Measurements from ENCODE around the gene CAMTA1.

CAMTA1 gene

DNA sequence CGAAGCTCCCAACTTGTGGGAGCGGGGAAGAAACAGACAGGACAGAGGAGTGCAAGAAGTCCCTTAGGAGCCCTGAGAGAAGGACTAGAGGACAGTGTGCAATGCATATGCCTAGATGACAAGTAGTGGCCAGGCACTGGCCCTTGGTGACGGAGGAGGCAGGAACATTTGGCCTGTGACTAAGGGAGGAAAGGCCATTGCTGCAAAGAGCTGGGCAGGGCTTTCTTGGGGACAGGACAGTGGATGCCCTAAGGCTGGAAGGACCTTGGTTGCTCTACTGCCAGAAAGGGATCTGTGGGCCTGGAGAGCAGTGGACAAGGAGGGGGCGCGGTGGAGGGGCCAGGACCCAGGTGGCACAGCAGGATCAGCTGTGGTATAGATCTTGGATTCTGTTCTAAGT is 481.3 kb downstream of the CAMTA1 start:
- DNase-seq: no peak

DNA sequence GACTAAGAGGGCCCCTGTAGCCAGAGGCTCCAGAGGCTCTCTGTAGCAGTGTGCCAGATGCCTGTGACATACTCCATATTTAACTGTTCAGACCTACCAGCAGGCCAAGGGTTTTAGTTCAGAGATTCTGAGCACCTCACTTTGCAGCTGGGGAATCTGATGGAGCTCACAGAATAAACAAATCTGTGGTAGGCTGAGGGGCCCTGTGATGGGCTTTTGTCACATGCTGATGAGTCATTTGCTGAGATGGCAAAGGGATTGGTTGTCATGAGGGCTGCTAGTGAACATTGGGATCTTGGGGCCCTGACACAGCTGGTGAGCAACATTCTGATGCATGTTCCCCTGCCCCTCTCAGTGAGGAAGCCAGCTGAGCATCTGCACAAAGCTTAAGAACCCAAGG is 482.2 kb downstream of the CAMTA1 start:
- no peak for DNase-seq

DNA sequence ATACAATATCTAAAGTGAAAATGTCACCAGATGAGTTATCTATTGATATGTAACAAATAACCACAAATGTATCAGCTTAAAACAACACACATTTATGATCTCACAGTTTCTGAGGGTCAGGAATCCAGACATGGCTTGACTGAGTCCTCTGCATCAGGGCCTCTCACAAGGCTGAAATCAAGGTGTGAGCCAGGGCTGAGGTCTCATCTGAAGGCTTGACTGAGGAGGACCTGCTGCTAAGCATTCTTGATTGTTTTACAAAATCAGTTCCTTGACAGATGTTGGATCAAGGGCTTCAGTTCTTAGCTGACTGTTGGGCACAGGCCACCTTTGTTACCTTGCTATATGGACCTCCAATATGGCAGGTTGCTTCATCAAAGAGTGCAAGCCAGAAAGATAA is 483.7 kb downstream of the CAMTA1 start:
- DNase-seq: no peak

DNA sequence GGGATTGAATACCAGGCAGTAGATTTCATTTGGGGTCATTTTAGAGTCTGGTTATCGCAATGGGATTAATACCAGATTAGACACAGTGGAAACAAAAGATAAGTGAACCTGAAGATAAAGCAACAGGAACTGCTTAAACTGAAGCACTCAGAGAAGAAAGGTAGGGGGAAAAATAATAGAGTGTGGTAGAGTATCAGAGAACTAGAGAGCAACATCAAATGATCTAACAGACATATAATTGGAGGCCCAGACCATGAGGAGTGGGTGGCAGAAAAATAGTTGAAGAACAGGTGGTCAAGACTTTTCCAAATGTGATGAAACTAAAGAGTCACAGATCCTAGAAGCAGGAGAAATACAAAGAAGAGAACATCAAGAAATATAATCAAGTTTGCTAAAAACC is 484.3 kb downstream of the CAMTA1 start:
- DNase-seq: no peak

DNA sequence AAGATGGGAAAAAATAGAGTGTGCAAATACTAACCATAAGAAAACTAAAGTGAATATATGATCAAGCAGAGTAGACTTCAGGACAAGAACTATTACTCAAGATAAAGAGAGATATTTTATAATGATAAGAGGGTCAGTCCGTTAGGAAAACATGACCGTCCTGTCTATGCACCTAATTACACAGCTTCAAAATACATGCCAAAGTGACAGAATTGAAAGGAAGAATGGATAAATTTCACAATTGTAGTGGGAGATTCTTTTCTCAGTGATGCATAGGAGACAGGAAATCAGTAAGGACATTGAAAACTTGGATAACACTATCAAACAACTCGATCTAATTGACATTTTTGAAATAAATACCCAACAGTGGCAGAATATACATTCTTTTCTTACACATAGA is 489.0 kb downstream of the CAMTA1 start:
- no peak for DNase-seq

DNA sequence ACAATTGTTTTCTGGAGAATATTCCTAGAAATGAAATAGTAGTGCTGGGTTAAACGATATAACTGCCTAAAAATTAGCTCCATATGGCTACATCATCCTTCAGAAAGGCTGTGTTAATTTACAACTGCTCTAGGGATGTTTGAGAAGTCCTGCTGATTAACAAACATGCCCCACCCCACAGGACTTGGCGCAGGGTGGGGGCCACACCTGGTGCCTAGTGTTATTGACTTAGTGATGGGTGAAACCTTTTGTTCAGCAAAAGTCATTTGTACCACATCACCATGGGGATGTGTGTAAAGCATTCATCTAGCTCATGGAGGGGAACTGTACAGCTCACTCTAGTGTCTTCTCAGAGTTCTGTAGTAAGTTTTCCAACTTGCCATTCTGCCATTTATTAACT is 492.8 kb downstream of the CAMTA1 start:
- DNase-seq: no peak

DNA sequence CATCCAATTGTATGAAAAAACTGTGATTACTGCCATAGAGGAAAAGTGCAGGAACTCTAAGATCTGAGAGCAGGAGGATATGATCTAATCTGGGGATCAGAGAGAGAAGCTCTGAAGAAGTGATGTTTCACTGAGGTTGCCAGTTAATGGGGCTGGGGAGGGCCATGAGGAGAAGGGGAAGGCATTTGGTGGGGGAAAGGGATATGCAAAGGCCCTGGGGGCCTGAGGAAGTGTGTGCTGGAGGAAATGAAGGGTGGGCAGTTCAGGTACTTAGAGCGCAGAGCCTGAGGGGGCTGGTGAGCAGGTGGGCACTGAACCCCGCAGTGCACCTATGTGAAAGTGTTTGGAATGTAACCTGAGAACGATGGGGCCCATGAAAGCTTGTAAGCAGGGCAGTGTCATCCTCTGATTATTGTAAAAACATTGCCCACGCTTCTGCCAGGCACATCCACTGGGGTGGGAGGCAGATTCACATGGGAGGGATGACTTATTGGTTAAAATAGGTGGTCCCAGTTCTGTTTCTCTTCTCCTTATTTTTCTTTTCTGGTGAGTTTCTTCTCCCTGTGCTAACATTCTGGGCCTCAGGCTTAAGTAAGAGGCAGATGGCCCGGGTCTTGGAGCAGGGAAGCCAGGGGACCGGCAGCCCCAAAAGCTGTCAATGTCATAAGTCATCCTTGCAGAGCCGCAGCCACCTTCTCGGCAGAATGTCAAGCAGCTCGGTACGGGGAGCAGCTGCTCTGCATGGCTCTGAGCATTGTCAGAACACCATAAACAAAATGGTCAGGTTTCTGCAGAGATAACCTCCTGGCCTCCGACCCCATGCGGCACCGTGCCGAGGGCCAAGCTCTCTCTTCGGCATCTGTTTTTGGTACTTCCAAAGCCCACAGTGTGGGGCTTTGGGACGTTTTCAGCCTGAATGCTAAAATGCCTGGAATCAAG is 493.8 kb downstream of the CAMTA1 start:
- no peak for DNase-seq

DNA sequence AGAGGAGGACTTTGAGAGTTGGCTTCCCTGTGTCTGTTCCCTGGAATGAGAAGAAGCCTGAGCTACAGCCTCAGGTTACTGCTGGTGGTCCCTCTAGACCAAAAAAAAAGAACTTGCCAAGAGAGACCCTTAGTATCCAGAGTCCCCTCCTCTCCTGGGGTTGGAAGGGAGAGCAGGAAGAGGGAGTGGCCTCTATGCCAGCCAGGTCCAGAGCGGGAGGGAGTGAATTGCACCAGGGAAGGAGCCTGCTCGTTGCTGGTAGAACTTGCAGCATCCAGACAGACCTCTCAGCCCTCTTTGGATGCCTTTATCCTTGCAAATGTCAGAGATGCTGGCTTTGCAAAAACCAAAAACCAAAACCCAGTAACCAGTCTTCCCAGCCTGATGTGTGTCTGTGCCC is 494.5 kb downstream of the CAMTA1 start:
- DNase-seq: no peak

DNA sequence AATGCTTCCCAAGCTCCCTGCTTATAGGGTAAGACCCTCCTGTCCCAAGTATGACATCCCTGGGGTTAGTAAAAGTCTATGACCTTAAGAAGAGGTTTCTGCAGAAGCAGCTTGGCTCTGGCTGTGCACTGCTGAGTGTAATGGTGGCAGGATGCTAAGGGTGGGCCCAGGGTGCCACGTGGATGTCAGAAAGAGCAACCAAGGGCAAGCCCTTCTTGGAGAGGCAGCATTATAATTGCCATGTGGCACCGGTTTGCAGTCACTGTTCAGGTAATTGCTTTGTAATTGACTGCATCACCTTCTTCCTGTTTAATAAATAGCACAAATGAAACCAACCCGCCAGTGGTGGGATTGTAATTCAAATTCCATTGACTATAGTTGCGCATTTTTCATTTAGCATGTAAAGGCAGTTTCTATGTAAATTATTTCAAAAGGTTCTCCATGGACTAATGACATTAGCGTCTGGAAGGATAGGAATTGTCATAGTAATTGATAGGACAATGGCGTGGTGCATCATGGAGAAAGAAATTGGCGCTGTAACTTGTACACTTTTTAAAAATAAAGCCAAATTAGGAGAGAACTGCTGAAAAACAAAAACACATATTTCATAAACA is 495.2 kb downstream of the CAMTA1 start:
- no peak for DNase-seq

DNA sequence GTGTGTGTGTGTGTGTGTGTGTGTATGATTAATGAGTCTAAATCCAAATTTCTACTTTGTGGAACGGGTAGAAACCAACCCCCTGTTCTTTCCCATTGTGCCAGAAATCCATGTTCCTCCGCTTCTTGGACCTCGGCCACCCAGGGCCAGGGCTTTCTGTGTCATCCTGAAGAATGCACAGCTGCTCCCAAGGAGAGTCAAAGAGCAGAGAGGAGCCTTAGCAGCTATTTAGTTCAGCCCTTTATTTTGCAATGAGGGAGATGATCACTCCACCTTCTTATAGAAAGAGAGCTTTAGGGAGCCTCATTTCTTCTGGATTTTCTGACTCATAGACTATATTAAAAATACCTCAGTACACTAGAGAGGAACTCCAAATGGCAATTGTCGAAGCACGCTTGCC is 496.6 kb downstream of the CAMTA1 start:
- no peak for DNase-seq

DNA sequence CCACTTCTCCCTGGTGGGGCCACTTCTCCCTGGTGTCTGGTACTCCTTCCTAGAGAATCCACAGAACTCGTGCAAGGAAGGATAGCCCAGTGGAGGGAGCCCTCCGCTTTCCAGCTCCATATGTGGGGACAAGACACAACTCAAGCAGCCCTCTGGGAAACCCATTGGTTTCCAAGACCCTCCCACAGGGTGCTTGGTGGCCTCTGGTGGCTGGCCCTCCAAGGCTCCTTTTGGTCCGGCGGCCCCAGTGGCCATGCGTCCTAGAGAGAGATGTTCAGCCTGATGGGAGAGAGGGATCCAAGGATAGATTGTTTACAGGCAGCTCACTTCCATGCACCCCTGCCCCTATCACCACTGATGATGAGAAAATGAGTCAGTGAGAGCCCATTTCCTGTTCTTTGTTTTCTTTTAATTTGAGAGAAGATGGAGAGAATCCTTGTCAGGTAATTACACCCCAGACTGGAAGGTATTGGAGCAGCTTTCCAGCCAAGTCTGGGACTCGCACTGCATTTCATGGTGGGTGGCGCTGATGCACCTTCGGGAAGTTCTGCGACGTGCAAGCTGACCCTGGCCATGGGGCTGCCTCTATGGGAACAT is 499.7 kb downstream of the CAMTA1 start:
- DNase-seq: no peak

DNA sequence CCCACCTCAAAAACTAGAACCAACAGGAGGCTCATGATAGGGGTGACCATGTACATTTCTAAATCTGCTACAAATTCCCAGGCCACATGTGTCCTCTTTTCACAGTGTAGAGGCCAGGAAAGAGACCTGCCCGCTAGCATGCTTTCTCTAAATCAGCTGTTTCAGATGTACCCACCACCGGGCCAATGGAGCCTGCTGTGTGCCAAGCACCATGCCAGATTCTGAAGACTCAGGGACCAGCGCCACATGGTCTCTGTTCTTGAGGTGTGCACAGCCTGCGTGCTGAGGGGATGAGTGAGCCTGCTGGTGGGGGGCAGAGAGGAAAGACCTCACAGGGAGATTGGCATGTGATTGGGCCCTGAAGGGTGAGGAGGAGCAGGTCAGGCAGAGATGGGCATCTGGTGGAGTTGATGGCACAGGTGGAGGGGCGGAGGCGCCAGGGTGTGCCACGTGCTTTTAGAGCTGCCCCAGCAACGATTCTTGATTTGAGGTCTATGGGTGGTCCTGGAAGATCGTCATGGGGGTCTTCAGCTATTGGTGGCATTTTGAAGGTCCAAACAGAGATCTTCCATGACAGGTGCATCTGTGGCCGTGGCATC is 500.7 kb downstream of the CAMTA1 start:
- DNase-seq: no peak

DNA sequence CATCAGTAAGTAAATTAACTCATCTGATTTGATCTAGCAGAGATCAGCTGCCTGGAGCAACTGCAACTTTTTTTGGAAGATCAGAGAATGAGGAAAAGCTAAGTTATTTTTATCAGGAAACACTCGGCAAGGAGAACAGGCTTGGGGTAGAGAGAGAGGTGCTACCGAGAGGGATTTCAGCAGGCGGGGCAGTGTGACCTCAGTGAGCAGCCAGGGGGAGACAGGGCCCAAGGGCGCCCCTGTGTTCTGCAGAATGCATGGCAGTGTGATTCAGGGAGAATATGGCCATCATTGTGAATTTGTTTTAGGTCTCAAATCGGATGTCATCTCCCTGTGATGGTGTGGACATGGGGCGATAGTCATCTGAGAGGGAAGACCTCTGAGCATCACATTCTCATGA is 501.8 kb downstream of the CAMTA1 start:
- DNase-seq: no peak

DNA sequence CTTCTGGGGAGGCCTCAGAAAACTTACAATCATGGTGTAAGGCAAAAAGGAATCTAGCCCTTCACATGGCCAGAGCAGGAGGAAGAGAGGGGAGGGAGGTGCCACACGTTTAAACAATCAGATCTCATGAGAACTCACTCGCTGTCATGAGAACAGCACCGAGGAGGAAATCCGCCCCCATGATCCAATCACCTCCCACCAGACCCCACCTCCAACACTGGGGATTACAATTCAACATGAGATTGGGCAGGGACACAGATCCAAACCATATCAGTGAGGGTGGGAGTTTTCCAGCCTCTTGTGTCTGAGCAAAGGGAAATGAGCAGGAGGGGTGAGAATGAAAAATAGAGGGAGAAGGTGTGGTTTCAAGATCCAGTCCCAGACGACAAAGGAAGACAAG is 503.7 kb downstream of the CAMTA1 start:
- no peak for DNase-seq

DNA sequence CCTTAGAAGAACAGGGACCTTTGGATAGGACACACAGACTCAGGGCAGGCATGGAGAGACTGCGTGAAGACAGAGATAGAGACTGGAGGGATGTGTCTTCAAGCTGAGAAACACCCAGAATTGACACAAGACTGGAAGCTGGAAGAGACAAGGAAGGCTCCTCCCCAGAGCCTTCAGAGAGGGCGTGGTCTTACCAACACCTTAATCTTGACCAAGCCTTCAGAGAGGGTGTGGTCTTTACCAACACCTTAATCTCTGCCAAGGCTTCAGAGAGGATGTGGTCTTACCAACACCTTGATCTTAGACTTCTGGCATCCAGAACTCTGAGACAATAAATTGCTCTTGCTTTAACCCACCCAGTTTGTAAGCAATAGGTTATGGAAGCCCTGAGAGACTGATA is 504.4 kb downstream of the CAMTA1 start:
- DNase-seq: no peak

DNA sequence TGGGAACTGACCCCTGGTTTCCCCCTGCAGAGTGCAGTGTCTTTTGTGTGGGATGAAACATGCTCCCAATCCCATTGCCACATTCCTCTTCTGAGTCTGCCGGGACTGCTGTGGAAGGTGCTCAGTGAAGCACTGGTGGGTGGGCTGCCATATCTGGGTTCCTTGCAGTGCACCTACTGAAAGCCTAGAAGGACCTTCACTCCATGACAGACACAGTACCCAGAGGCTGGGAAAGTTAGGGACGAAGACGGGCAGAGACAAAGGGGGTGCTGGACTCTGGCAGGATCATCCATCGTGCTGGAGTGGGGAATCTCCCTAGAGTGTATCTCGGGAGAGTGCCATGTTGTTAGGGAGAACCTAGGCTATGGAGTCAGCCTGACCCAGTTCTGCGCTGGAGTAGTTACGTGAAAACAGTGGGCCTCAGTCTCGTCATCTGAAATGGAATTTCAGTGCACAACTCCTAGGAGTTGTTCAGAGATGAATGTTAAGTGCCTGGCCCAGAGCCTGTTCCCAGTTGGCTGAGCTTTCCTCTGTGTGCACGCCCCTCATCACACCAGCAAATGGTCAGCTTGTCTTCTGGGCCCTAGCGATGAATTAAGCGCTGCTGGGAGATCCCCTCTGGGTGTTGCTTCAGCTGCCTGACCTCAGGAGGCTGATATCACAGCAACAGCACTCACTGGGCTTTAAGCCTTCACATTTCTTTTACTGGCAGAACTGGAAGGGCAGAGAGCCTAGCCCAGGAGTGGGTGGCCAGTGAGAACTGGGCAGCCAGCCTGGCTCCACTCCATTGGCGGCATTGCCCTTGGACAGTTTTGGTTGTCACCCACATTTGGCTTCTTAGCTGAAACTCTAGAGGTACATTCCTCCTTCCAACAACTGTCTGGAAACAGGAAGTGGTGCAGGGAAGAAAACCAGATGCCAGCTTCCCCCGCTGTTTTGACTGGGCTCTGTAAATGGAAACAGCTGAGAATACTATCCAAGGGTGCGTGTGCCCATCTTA is 506.0 kb downstream of the CAMTA1 start:
- peak in 35 of 56 donors; percentile 4 to 85 (median 38) for DNase-seq

DNA sequence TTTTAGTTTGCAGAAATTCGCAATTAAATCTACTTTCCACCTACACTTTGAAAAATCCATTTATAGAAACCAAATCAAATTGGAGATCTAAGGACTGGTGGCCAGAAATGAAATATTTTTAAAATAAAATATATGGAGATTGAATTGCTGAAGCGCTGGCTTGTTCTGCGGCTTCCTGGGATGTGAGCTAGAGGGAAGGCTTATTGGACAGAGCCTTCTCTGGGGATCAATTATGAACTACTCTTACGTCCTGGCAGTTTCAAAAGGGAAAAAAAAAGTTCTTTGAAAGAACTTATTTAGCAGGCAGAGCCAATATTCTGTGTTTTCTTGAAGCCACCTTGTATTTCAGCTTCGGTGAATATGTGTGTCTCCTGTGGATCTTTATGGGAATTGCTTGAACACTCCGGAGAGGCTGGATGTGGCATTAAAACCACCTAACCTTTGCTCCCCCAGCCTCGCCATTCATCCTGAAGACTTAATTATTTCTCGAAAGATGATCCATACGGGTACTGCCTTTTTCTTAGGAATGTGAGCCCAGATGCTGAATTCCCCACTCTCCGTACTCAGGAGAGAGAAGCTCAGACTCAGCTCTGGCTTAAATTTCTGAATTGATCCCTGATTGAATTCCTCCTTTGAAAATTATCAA is 506.9 kb downstream of the CAMTA1 start:
- no peak for DNase-seq

DNA sequence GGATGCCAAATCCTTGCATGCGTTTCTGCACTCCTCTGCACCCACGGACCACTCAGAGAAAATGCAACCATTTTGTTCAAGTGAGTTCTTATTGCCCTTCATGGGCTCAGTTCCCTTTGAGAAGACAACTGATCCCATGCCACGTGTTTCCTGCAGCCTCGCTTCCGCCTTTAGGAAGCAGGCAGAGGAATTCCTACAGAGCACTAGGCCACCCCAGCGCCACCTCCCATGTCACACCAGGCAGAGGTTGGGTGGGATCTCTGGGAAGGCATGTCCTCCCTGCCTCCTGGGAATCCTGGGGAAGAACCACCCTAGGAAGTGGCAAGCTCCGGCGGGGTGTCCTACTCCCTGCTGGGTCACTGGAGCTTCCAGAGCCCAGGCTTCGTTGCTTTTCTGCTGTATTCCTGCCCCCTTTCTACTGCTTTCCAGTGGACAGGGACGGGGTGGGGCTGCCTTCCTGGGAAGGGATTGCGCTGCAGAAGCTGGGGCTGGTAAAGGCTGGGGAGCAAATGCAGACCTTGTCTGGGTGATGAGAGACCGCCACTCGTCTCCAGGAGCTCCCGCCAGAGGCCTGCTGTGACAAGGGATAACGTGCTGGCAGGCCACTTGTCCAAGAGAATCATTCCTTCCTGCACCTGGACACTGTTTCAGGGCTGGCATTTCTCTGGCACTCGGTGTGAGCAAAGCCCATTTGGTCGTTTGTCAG is 507.6 kb downstream of the CAMTA1 start:
- no peak for DNase-seq

Measured in nucleus accumbens (tissue), 56 donors.